ENCODE data around the gene PRSS2.

- TF ChIP-seq CTCF (IDR thresholded peaks at IDR 0.05) (no peak), POLR2A (IDR thresholded peaks at IDR 0.05) (no peak)
These were observed 17.4 kb upstream of the PRSS2 start for GRCh38 chr7:142753366-142753765.

All from testis (tissue), 2 donors.